AG04450 (cell line): Measurements from ENCODE around the gene OR5W2. TPM values are rescaled to one million over a fixed set of nuclear protein-coding genes. Genes with fewer than 3 reads are reported as not detected.

Experiments
- polyA plus RNA-seq: library from polyadenylated mRNA; depleted of rRNA; stranded (reverse); fragments of >200 nt; gene quantifications from 2 replicates; pipeline ENCODE4 v1.2.3, GENCODE V29; 2011; rRNA removed
- small RNA-seq: library from RNA; depleted of rRNA; stranded (forward); fragments of <200 nt; gene quantifications from one replicate; pipeline ENCODE3, GENCODE V24; 2012; ENCODE audit warnings: low read depth; ENCODE audit not compliant: insufficient read length

Gene OR5W2
- polyA plus RNA-seq, 1 experiment: not detected

Small RNA genes lying within 50 kb of the gene (small RNA-seq; reads per million reads assigned to genes)
- not detected for gene AC036111.3

Other genes starting within 250 kb of the OR5W2 start
- gene OR5D13, start 141.1 kb downstream of the OR5W2 start, polyA plus RNA-seq: not detected in 2 replicates
- gene OR5D14, start 119.0 kb downstream of the OR5W2 start, polyA plus RNA-seq: not detected in 2 replicates
- not detected in 2 replicates for gene OR5L1, start 103.2 kb downstream of the OR5W2 start, polyA plus RNA-seq
- not detected in 2 replicates for gene OR5D18, start 95.0 kb downstream of the OR5W2 start, polyA plus RNA-seq
- not detected in 2 replicates for gene OR5L2, start 87.4 kb downstream of the OR5W2 start, polyA plus RNA-seq
- not detected in 2 replicates for gene OR5D16, start 75.8 kb downstream of the OR5W2 start, polyA plus RNA-seq
- not detected in 2 replicates for gene TRIM51, start 31.3 kb downstream of the OR5W2 start, polyA plus RNA-seq
- not detected in 2 replicates for gene OR5I1, start 21.8 kb upstream of the OR5W2 start, polyA plus RNA-seq
- not detected in 2 replicates for gene OR10AG1, start 55.4 kb upstream of the OR5W2 start, polyA plus RNA-seq
- gene OR5F1, start 80.0 kb upstream of the OR5W2 start, polyA plus RNA-seq: not detected in 2 replicates
- gene OR5AS1, start 113.1 kb upstream of the OR5W2 start, polyA plus RNA-seq: not detected in 2 replicates
- gene OR8I2, start 178.7 kb upstream of the OR5W2 start, polyA plus RNA-seq: not detected in 2 replicates
- not detected in 2 replicates for gene OR8H2, start 189.1 kb upstream of the OR5W2 start, polyA plus RNA-seq
- not detected in 2 replicates for gene OR8H3, start 207.8 kb upstream of the OR5W2 start, polyA plus RNA-seq
- gene OR8J3, start 225.6 kb upstream of the OR5W2 start, polyA plus RNA-seq: not detected in 2 replicates
- not detected in 2 replicates for gene OR8K5, start 245.7 kb upstream of the OR5W2 start, polyA plus RNA-seq